Naive thymus-derived CD4-positive, alpha-beta T cell (primary cell): ENCODE data around the gene GRIK1. TPM values are rescaled to one million over a fixed set of nuclear protein-coding genes. Genes with fewer than 3 reads are reported as not detected.

Experiments used
- ATAC-seq: fragments of 150-1000 bp; cut with Tn5 transposase; 2 replicates; pipeline ENCODE4 v1.10.0; 2021; ENCODE audit warnings: mild to moderate bottlenecking, moderate library complexity
- CTCF ChIA-PET: fragments of 350-600 bp; sonication (Branson Sonifier 250); formaldehyde crosslinking; loops from one replicate; lab custom pipeline; 2021; ENCODE audit warnings: antibody characterized with exemption; lab: Charles Lee
- POLR2A ChIA-PET: fragments of 350-600 bp; sonication (Branson Sonifier 250); formaldehyde crosslinking; loops from one replicate; lab custom pipeline; 2021; ENCODE audit warnings: antibody characterized with exemption, inconsistent platforms; lab: Charles Lee
- DNase-seq, 9 donors: peaks; one replicate each; pipeline versions ENCODE4 v3.0.0 to v3.0.0-alpha.2; 2020 to 2022; ENCODE audit warnings: mixed read lengths in 1 of 9
- H3K27ac ChIP-seq: one replicate; pipeline ENCODE4 v1.7.0; 2013; ENCODE audit warnings: mild to moderate bottlenecking, low read depth, low read length, moderate library complexity
- H3K27me3 ChIP-seq, 2 donors: one replicate each; pipeline ENCODE4 v1.7.0; 2013; ENCODE audit warnings: low read length in 2 of 2, mild to moderate bottlenecking in 2 of 2, moderate library complexity in 2 of 2; ENCODE audit not compliant: control insufficient read depth in 2 of 2, insufficient read depth in 2 of 2
- H3K36me3 ChIP-seq, 3 experiments: 1 replicate in 2 of 3; 2 replicates in 1 of 3; pipeline ENCODE4 v1.7.0; 2013; ENCODE audit warnings: low read length in 3 of 3, mild to moderate bottlenecking in 3 of 3, moderate library complexity in 1 of 3; ENCODE audit not compliant: insufficient read depth in 3 of 3, control insufficient read depth in 2 of 3
- H3K4me1 ChIP-seq, 2 donors: one replicate each; pipeline ENCODE4 v1.7.0; 2013; ENCODE audit warnings: low read length in 2 of 2, mild to moderate bottlenecking in 2 of 2, moderate library complexity in 1 of 2; ENCODE audit not compliant: control insufficient read depth in 2 of 2, insufficient read depth in 2 of 2
- H3K4me3 ChIP-seq: 2 replicates; pipeline ENCODE4 v1.7.0; 2013; ENCODE audit warnings: mild to moderate bottlenecking, low read length
- H3K9me3 ChIP-seq, 3 experiments: 1 replicate in 2 of 3; 2 replicates in 1 of 3; pipeline ENCODE4 v1.7.0; 2013; ENCODE audit warnings: low read length in 3 of 3; ENCODE audit not compliant: control insufficient read depth in 2 of 3
- H3K27ac Mint-ChIP-seq, 9 donors: one replicate each; pipeline ENCODE4 v1.8.0; 2020 to 2022; ENCODE audit warnings: mixed read lengths in 9 of 9, mild to moderate bottlenecking in 8 of 9, moderate library complexity in 5 of 9, inconsistent platforms in 2 of 9
- H3K27me3 Mint-ChIP-seq, 5 donors: one replicate each; pipeline ENCODE4 v1.8.0; 2021 to 2022; ENCODE audit warnings: mixed read lengths in 5 of 5, mild to moderate bottlenecking in 1 of 5
- H3K36me3 Mint-ChIP-seq, 5 donors: one replicate each; pipeline ENCODE4 v1.8.0; 2020 to 2022; ENCODE audit warnings: mixed read lengths in 5 of 5, mild to moderate bottlenecking in 3 of 5, inconsistent platforms in 1 of 5
- H3K4me1 Mint-ChIP-seq, 7 donors: one replicate each; pipeline ENCODE4 v1.8.0; 2020 to 2022; ENCODE audit warnings: mixed read lengths in 7 of 7, mild to moderate bottlenecking in 3 of 7, inconsistent platforms in 1 of 7
- H3K4me3 Mint-ChIP-seq, 10 donors: one replicate each; pipeline ENCODE4 v1.8.0; 2020 to 2022; ENCODE audit warnings: mild to moderate bottlenecking in 10 of 10, mixed read lengths in 10 of 10, moderate library complexity in 6 of 10, inconsistent platforms in 2 of 10
- H3K9me3 Mint-ChIP-seq, 11 donors: one replicate each; pipeline ENCODE4 v1.8.0; 2020 to 2022; ENCODE audit warnings: mixed read lengths in 11 of 11, mild to moderate bottlenecking in 4 of 11, inconsistent platforms in 1 of 11, moderate library complexity in 1 of 11
- intact Hi-C, 2 donors: fragments of 100-400 bp; cut with micrococcal nuclease; formaldehyde crosslinking; loops; one replicate each; pipeline ENCODE4 v1.15.1; 2023
- polyA plus RNA-seq, 2 donors: library from polyadenylated mRNA; unstranded; fragments of 300-500 nt; fragmentation: Illumina TruSeq; gene quantifications; one replicate each; pipeline ENCODE4 v1.2.3, GENCODE V29; 2021
- total RNA-seq, 6 experiments: library from RNA in 5 of 6; stranded (reverse) in 5 of 6; gene quantifications; 1 replicate in 5 of 6; 2 replicates in 1 of 6; pipeline ENCODE4 v1.2.3 and lab custom pipeline; 2021 to 2026

The GRIK1 gene
- total and polyA plus RNA-seq, 7 experiments from 2014 or later: 0.10 TPM; not detected in 6

DNA sequence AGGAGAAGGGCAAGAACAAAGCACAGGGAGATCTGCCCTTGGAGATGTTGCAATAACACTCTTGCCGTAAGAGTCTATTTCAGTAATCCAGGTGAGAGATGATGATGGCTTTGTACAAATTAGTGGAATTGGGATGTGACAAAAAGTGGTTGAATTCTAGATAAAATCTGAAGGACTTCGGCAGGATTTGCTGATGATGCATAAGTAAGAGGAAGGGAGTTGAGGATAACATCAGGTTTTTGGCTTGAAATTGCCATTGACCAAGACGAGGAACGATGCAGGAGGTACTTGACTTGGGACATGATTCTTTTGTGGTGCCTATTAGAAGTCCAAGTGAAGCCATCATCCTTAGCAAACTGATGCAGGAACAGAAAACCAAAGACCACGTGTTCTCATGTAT, 238.1 kb downstream of the GRIK1 start:
- H3K27me3 Mint-ChIP-seq: no peaks in the 10 kb centered on the region
- peaks cover 0 to 4% (median 0%) of the 10 kb centered on the region in 7 donors for H3K4me1 Mint-ChIP-seq
- H3K9me3 ChIP-seq: no peaks in the 10 kb centered on the region
- H3K27ac ChIP-seq: no peak overlapping the region
- no peak overlapping the region for H3K4me3 Mint-ChIP-seq
- H3K9me3 Mint-ChIP-seq: peaks cover 0 to 6% (median 0%) of the 10 kb centered on the region in 11 donors
- no peaks in the 10 kb centered on the region for H3K36me3 ChIP-seq
- H3K4me1 ChIP-seq: no peaks in the 10 kb centered on the region
- H3K4me3 ChIP-seq: no peak overlapping the region
- ChIA-PET POLR2A (no interaction called here), CTCF (no interaction called here)
- no peaks in the 10 kb centered on the region for H3K27me3 ChIP-seq
- ATAC-seq (no peak), DNase-seq (no peak)
- intact Hi-C loops: no loop called here
- H3K27ac Mint-ChIP-seq: no peak overlapping the region
- H3K36me3 Mint-ChIP-seq: no peaks in the 10 kb centered on the region

- Histone ChIP-seq H3K36me3 (no peaks in the 10 kb centered on the region), H3K27me3 (no peaks in the 10 kb centered on the region), H3K9me3 (no peaks in the 10 kb centered on the region), H3K4me1 (no peaks in the 10 kb centered on the region), H3K27ac (no peak overlapping the region), H3K4me3 (no peak overlapping the region)
- no peak for ATAC-seq
- CTCF ChIA-PET: no interaction called here
- POLR2A ChIA-PET: no interaction called here
- Mint-ChIP-seq H3K4me3 (no peak overlapping the region), H3K27me3 (no peaks in the 10 kb centered on the region), H3K36me3 (no peaks in the 10 kb centered on the region), H3K4me1 (peaks cover 0 to 4% (median 0%) of the 10 kb centered on the region in 7 donors), H3K27ac (no peak overlapping the region), H3K9me3 (peaks cover 0 to 6% (median 0%) of the 10 kb centered on the region in 11 donors)
- DNase-seq: no peak
- intact Hi-C loops: no loop called here
Observed at GRCh38 chr21:29697555-29698193, 242.1 kb downstream of the GRIK1 start.

DNA sequence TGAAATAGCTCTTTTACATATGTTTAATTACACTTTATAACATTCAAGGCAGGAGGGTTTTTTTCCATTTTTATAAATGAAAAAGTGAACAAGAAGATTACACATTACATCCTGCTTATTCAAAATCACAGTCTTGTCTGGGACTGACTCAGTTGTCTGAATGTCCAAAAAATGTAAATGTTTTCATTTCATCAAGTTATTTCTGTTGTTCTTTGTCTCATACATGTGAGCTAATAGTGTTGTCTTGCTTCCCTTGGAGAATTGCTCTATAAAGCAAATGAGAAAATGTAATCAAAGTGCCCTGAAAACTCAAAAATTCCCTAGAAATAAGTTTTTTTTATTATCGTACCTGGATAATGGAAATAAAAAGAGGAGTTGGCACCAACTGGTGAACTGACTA, 242.9 kb downstream of the GRIK1 start:
- H3K9me3 ChIP-seq: no peaks in the 10 kb centered on the region
- no peak overlapping the region for H3K27ac ChIP-seq
- no peaks in the 10 kb centered on the region for H3K36me3 Mint-ChIP-seq
- peaks cover 0 to 4% (median 0%) of the 10 kb centered on the region in 7 donors for H3K4me1 Mint-ChIP-seq
- H3K36me3 ChIP-seq: no peaks in the 10 kb centered on the region
- H3K4me3 Mint-ChIP-seq: no peak overlapping the region
- ATAC-seq (no peak), DNase-seq (no peak)
- intact Hi-C loops: no loop called here
- peaks cover 0 to 6% (median 0%) of the 10 kb centered on the region in 11 donors for H3K9me3 Mint-ChIP-seq
- ChIA-PET CTCF (no interaction called here), POLR2A (no interaction called here)
- H3K4me1 ChIP-seq: no peaks in the 10 kb centered on the region
- H3K27me3 ChIP-seq: no peaks in the 10 kb centered on the region
- H3K27me3 Mint-ChIP-seq: no peaks in the 10 kb centered on the region
- no peak overlapping the region for H3K4me3 ChIP-seq
- no peak overlapping the region for H3K27ac Mint-ChIP-seq

DNA sequence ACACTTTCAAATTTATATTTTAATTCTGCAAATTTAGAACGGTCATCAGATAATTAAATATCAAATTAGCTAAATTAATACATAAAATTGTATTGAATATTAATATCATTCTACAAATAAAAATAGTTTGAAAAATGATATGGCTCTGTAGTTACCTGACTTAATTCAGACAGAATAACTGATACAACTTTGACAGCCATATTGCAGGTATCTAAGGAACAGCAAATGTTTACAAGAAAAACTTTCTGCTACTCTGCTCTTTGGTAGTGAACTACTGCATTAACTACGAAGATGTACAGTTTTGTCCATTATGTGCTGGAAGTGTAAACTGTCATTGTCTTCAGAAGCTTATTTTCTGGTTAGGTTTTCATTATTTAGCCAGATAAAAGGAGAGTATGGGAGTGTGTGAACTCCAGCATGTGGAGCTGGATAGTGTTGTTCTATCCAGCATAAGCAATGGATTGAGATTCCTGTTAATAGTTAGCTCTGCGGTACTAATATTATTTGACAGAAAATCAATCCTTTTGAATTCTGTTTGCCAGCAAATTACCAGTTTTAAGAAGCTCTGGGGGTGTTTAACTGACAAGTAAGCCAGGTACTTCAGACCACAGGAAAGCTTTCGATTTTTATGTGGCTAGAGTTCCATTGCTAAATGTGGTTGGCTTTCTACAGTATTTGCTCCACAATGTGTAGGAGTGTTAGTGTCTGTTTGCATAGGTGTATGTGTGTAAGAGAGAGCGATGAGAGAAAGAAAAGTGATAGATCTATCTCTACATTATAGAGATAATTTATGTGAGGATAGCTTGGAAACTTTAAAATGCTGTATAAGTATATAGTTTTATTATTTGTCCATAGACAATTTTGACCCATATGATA, 247.9 kb downstream of the GRIK1 start:
- H3K4me1 Mint-ChIP-seq: no peaks in the 10 kb centered on the region
- CTCF ChIA-PET: no interaction called here

DNA sequence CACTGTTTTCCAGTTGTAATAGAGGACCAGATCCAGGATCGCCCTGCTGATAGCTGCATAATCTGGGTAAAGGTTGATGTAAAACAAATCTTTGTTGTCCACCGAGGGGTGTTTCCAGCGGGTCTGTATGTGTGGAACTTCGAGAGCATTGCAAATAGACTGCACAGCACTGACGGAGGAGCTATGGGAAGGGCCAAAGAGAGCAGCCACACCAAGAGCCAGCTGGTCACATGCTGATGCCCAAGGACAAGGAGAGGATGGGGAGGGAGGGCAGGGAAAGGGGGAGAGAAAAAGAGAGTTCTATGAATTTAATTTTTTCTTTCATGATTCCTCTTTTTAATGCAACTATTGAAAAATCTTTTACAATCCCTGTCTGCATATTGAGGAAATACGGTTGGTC, 250.0 kb downstream of the GRIK1 start:
- intact Hi-C loops: no loop called here
- Mint-ChIP-seq H3K27me3 (peaks cover 4 to 15% (median 6%) of the 10 kb centered on the region in 5 donors), H3K36me3 (no peaks in the 10 kb centered on the region), H3K9me3 (peaks cover 0 to 4% (median 0%) of the 10 kb centered on the region in 11 donors), H3K4me3 (no peak overlapping the region), H3K27ac (peak overlapping the region in 1 of 9 donors; percentile 26), H3K4me1 (no peaks in the 10 kb centered on the region)
- Histone ChIP-seq H3K9me3 (no peaks in the 10 kb centered on the region), H3K27me3 (no peaks in the 10 kb centered on the region), H3K4me3 (no peak overlapping the region), H3K4me1 (no peaks in the 10 kb centered on the region), H3K36me3 (no peaks in the 10 kb centered on the region), H3K27ac (no peak overlapping the region)
- CTCF ChIA-PET: no interaction called here
- ATAC-seq (no peak), DNase-seq (no peak)
- POLR2A ChIA-PET: interaction anchor here (0.6 kb wide), 1 partner anchor 16 kb away, joined by 3 read pairs; no protein-coding TSS in a partner anchor

More for the DNA sequence above, 247.9 kb downstream of the GRIK1 start:
- peaks cover 0 to 13% (median 5%) of the 10 kb centered on the region in 5 donors for H3K27me3 Mint-ChIP-seq
- peaks cover 0 to 2% (median 0%) of the 10 kb centered on the region in 11 donors for H3K9me3 Mint-ChIP-seq
- POLR2A ChIA-PET: no interaction called here
- H3K4me3 Mint-ChIP-seq: no peak overlapping the region
- no peak for DNase-seq
- H3K27ac Mint-ChIP-seq: no peak overlapping the region
- H3K27me3 ChIP-seq: no peaks in the 10 kb centered on the region
- no peaks in the 10 kb centered on the region for H3K36me3 ChIP-seq
- H3K36me3 Mint-ChIP-seq: no peaks in the 10 kb centered on the region
- H3K4me3 ChIP-seq: no peak overlapping the region
- H3K4me1 ChIP-seq: no peaks in the 10 kb centered on the region
- ATAC-seq: no peak
- intact Hi-C loops: no loop called here
- H3K9me3 ChIP-seq: no peaks in the 10 kb centered on the region
- no peak overlapping the region for H3K27ac ChIP-seq

DNA sequence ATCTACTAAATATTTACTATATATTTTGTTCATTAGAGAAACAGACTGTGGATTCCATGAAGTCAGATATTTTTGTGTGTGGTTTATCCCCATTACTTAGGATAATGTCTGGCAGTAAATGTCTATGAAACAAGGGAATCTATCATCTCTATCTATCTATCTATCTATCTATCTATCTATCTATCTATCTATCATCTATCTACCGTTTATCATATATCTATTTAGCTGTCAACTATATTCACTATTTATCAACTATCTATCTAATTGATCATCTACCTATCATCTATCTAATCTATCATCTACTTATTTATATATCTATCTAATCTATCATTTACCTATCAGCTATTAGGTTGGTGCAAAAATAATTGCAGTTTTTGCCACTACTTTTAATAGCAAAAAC, 255.7 kb downstream of the GRIK1 start:
- ATAC-seq (no peak), DNase-seq (no peak)
- no peak overlapping the region for H3K4me3 Mint-ChIP-seq
- H3K4me1 Mint-ChIP-seq: no peaks in the 10 kb centered on the region
- peaks cover 0 to 4% (median 0%) of the 10 kb centered on the region in 5 donors for H3K36me3 Mint-ChIP-seq
- CTCF ChIA-PET: no interaction called here
- H3K27ac Mint-ChIP-seq: no peak overlapping the region
- Histone ChIP-seq H3K4me1 (no peaks in the 10 kb centered on the region), H3K9me3 (no peaks in the 10 kb centered on the region), H3K27ac (no peak overlapping the region), H3K4me3 (no peak overlapping the region), H3K36me3 (no peaks in the 10 kb centered on the region), H3K27me3 (no peaks in the 10 kb centered on the region)
- intact Hi-C loops: no loop called here
- H3K27me3 Mint-ChIP-seq: peaks cover 0 to 21% (median 5%) of the 10 kb centered on the region in 5 donors
- H3K9me3 Mint-ChIP-seq: peaks cover 0 to 24% (median 2%) of the 10 kb centered on the region in 11 donors
- POLR2A ChIA-PET: no interaction called here
